Keratinocyte (primary cell): Measurements from ENCODE around the gene AP4M1. TPM values are rescaled to one million over a fixed set of nuclear protein-coding genes. Genes with fewer than 3 reads are reported as not detected.
A peak's percentile ranks its signal among the peaks of the same experiment; 100 is the strongest.

Experiments
- DNase-seq: peaks from one replicate; pipeline ENCODE4 v3.0.0-alpha.2; 2011; ENCODE audit warnings: low read depth, missing footprints, low spot score
- FAIRE-seq: peaks from 2 replicates; lab custom pipeline; 2011; peaks lifted over from hg19 to GRCh38; lab: Jason Lieb, UNC
- H2AFZ ChIP-seq: 2 replicates; pipeline ENCODE4 v1.6.0; 2012; ENCODE audit warnings: low read length, control low read depth, inconsistent platforms; ENCODE audit not compliant: control insufficient read depth
- H3K27ac ChIP-seq: 2 replicates; pipeline ENCODE4 v1.5.1; 2011; ENCODE audit warnings: low read length; ENCODE audit not compliant: control insufficient read depth, insufficient read depth
- H3K27me3 ChIP-seq: 3 replicates; pipeline ENCODE4 v1.6.0; 2011; ENCODE audit warnings: low read length; ENCODE audit not compliant: control insufficient read depth, insufficient read depth; ENCODE audit errors: extremely low read depth
- H3K36me3 ChIP-seq, 2 experiments: 2 replicates in 1 of 2; 3 replicates in 1 of 2; pipeline ENCODE4 v1.5.1; 2011; ENCODE audit warnings: low read length in 2 of 2, mild to moderate bottlenecking in 1 of 2; ENCODE audit not compliant: control insufficient read depth in 2 of 2, insufficient read depth in 2 of 2; ENCODE audit errors: extremely low read depth in 1 of 2
- H3K4me1 ChIP-seq: 3 replicates; pipeline ENCODE4 v1.5.1; 2011; ENCODE audit warnings: low read length; ENCODE audit not compliant: control insufficient read depth, insufficient read depth; ENCODE audit errors: extremely low read depth
- H3K4me2 ChIP-seq: 3 replicates; pipeline ENCODE4 v1.6.0; 2011; ENCODE audit warnings: low read depth, low read length; ENCODE audit not compliant: control insufficient read depth, insufficient read depth; ENCODE audit errors: extremely low read depth
- H3K4me3 ChIP-seq, 3 experiments: fragments of 200-600 bp in 1 of 3; sonication (generic) in 1 of 3; 2 replicates in 2 of 3; 3 replicates in 1 of 3; pipeline ENCODE4 v1.5.1; 2011 to 2016; ENCODE audit warnings: low read length in 3 of 3, mild to moderate bottlenecking in 3 of 3, control low read depth in 2 of 3, inconsistent platforms in 1 of 3, low read depth in 1 of 3, mixed read lengths in 1 of 3, mixed run types in 1 of 3, moderate library complexity in 1 of 3; ENCODE audit not compliant: control insufficient read depth in 2 of 3, insufficient read depth in 2 of 3; ENCODE audit errors: extremely low read depth in 1 of 3
- H3K79me2 ChIP-seq: 2 replicates; pipeline ENCODE4 v1.6.0; 2012; ENCODE audit warnings: low read length; ENCODE audit not compliant: control insufficient read depth, insufficient read depth
- H3K9ac ChIP-seq: 3 replicates; pipeline ENCODE4 v1.6.0; 2011; ENCODE audit warnings: low read length; ENCODE audit not compliant: control insufficient read depth, insufficient read depth; ENCODE audit errors: extremely low read depth
- H3K9me1 ChIP-seq: 3 replicates; pipeline ENCODE4 v1.6.0; 2011; ENCODE audit warnings: low read length; ENCODE audit not compliant: control insufficient read depth, insufficient read depth; ENCODE audit errors: extremely low read depth
- H3K9me3 ChIP-seq: 2 replicates; pipeline ENCODE4 v1.5.1; 2012; ENCODE audit warnings: low read depth, low read length; ENCODE audit not compliant: control insufficient read depth
- H4K20me1 ChIP-seq: 3 replicates; pipeline ENCODE4 v1.6.0; 2011; ENCODE audit warnings: low read length; ENCODE audit not compliant: control insufficient read depth, insufficient read depth; ENCODE audit errors: extremely low read depth
- EZH2 ChIP-seq: IDR thresholded peaks from one replicate; pipeline ENCODE4 v1.6.1; 2012; ENCODE audit warnings: inconsistent platforms, mild to moderate bottlenecking, low read length, moderate library complexity
- dilution Hi-C: fragments of 300-500 bp; cut with MboI; formaldehyde crosslinking; loops from one replicate; pipeline ENCODE4 v1.7.0; 2020; ENCODE audit warnings: low sequenced_read_pairs; ENCODE audit not compliant: extremely low pct_ligation_motif_present
- polyA plus RNA-seq, 5 experiments: library from polyadenylated mRNA; depleted of rRNA in 3 of 5; stranded (reverse) in 3 of 5; stranded (forward) in 1 of 5; unstranded in 1 of 5; fragments of >200 nt; gene quantifications; 1 replicate in 1 of 5; 2 replicates in 3 of 5; 3 replicates in 1 of 5; pipeline versions ENCODE4 v1.2.1 to v1.2.3, GENCODE V29; 2011 to 2012; ENCODE audit warnings: missing spikeins in 2 of 5, low read depth in 1 of 5, low replicate concordance in 1 of 5
- small RNA-seq, 3 experiments: library from RNA; depleted of rRNA; stranded (forward); fragments of <200 nt; gene quantifications; one replicate each; pipeline ENCODE3, GENCODE V24; 2012; ENCODE audit warnings: low read depth in 3 of 3, low replicate concordance in 1 of 3; ENCODE audit not compliant: insufficient read length in 3 of 3
- TF ChIP-seq, protein P1 (sequence below), 3 experiments: IDR thresholded peaks in 1 of 3; conservative IDR thresholded peaks in 1 of 3; optimal IDR thresholded peaks in 1 of 3; 2 replicates in 2 of 3; 3 replicates in 1 of 3; pipeline versions ENCODE3 to v1.5.1; 2011; ENCODE audit warnings: low read length in 3 of 3, mild to moderate bottlenecking in 3 of 3, moderate library complexity in 2 of 3, control low read depth in 1 of 3, inconsistent platforms in 1 of 3; ENCODE audit not compliant: insufficient read depth in 2 of 3; ENCODE audit errors: extremely low read depth in 1 of 3

The AP4M1 gene
- polyA plus RNA-seq, 1 donor (not counting 4 experiments of a cell fraction or from before 2014, with no cell fraction given): 14.2 TPM

DNA sequence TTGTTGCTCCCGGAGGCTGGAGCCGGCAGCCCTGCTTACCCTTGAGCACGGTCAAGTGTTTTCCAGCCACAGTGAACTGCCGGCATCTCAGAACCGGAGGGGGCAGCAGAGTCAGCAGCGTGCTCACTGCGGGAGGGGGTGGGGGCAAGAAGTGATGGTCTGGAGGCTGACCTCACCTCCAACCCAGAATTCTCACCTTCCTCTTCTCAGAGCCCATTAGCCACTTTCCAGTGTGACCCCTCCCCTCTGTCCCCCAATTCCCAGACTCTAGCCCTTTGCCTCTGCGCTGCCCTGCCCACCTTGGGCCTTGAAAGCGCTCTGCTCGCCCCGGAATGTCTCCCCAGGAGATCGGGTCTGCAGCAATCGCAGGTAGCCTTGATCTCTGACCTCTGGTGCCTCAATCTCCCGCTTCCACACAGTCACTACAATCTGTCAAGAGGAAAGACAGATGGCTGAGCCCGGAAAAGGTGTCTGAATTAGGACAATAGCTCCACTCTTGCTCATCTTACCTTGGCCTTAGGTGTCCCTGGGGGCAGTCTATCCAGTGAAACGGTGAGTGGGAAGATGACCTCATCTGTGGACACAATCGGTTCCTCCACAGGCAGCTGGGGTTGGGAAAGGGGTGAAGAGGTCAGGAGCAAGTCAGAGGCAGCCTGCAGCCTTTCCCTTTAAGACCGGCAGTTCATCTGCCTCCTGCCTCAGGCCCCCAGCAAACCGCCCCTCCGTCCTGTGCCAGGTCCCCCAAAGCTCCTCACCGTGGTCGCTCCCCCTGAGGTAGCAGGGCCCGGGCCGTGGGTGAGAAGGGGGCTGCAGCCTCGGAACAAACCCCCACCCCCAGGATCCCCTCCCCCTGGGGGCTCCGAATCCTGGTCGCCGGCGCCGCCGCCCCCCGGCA, 56.1 kb downstream of the AP4M1 start:
- Histone ChIP-seq H3K9me3 (no peaks in the 10 kb centered on the region), H3K36me3 (peaks cover 16 to 28% of the 10 kb centered on the region in 2 experiments), H3K79me2 (peaks cover 5% of the 10 kb centered on the region), H3K27me3 (no peaks in the 10 kb centered on the region), H3K9me1 (no peaks in the 10 kb centered on the region), H2AFZ (no peak overlapping the region), H3K4me1 (peaks cover 19% of the 10 kb centered on the region), H3K4me2 (peak overlapping the region; percentile 78), H3K4me3 (peak overlapping the region; percentile 63 to 91 (median 70)), H3K27ac (peak overlapping the region; percentile 13), H4K20me1 (peaks cover 7% of the 10 kb centered on the region), H3K9ac (peak overlapping the region; percentile 79)
- TF ChIP-seq, protein P1, sequence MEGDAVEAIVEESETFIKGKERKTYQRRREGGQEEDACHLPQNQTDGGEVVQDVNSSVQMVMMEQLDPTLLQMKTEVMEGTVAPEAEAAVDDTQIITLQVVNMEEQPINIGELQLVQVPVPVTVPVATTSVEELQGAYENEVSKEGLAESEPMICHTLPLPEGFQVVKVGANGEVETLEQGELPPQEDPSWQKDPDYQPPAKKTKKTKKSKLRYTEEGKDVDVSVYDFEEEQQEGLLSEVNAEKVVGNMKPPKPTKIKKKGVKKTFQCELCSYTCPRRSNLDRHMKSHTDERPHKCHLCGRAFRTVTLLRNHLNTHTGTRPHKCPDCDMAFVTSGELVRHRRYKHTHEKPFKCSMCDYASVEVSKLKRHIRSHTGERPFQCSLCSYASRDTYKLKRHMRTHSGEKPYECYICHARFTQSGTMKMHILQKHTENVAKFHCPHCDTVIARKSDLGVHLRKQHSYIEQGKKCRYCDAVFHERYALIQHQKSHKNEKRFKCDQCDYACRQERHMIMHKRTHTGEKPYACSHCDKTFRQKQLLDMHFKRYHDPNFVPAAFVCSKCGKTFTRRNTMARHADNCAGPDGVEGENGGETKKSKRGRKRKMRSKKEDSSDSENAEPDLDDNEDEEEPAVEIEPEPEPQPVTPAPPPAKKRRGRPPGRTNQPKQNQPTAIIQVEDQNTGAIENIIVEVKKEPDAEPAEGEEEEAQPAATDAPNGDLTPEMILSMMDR (optimal IDR thresholded peaks at IDR 0.05 in 1 of 3, IDR thresholded peaks at IDR 0.05 in 1 of 3, conservative IDR thresholded peaks at IDR 0.05 in 1 of 3; ENCODE audit: extremely low read depth in 1 of 3, insufficient read depth in 2 of 3, low read length in 3 of 3): peak in 1 of 3 experiments; percentile 32
- no peak for TF ChIP-seq EZH2
- FAIRE-seq: no peak
- dilution Hi-C loops: no loop called here
- no peak for DNase-seq

Small RNA genes lying within 50 kb of the gene (small RNA-seq; reads per million reads assigned to genes)
- gene MIR106B: 410 to 20,047 (median 18,698) reads per million in 3 experiments
- gene MIR25: 622 to 9,902 (median 7,645) reads per million in 3 experiments
- 257 to 5,378 (median 4,167) reads per million in 3 experiments for gene MIR93

Other genes starting within 250 kb of the AP4M1 start
- gene OR2AE1, start 224.6 kb upstream of the AP4M1 start, polyA plus RNA-seq: 0.09 TPM in 1 of 3 replicates, not detected in the others
- 17.9 to 25.5 TPM (median 19.7 TPM) in 3 replicates for gene TRIM4, start 182.1 kb upstream of the AP4M1 start, polyA plus RNA-seq
- not detected in 3 replicates for gene GJC3, start 172.0 kb upstream of the AP4M1 start, polyA plus RNA-seq
- 0.14 to 1.3 TPM (median 1.3 TPM) in 3 replicates for gene AZGP1, start 125.6 kb upstream of the AP4M1 start, polyA plus RNA-seq
- gene ZKSCAN1, start 86.0 kb upstream of the AP4M1 start, polyA plus RNA-seq: 20.6 to 26.8 TPM (median 24.7 TPM) in 3 replicates
- gene ZSCAN21, start 51.9 kb upstream of the AP4M1 start, polyA plus RNA-seq: 11.2 to 12.9 TPM (median 12.6 TPM) in 3 replicates
- 16.6 to 17.7 TPM (median 16.8 TPM) in 3 replicates for gene ZNF3, start 19.9 kb upstream of the AP4M1 start, polyA plus RNA-seq
- gene COPS6, start 12.7 kb upstream of the AP4M1 start, polyA plus RNA-seq: 144 to 184 TPM (median 171 TPM) in 3 replicates
- gene MCM7, start 246 bp upstream of the AP4M1 start, polyA plus RNA-seq: 23.7 to 60.0 TPM (median 46.8 TPM) in 3 replicates
- 4.5 to 11.7 TPM (median 7.6 TPM) in 3 replicates for gene TAF6, start 17.7 kb downstream of the AP4M1 start, polyA plus RNA-seq
- 7.7 to 9.9 TPM (median 9.8 TPM) in 3 replicates for gene CNPY4, start 18.0 kb downstream of the AP4M1 start, polyA plus RNA-seq
- 0.21 to 0.50 TPM (median 0.46 TPM) in 3 replicates for gene MBLAC1, start 25.3 kb downstream of the AP4M1 start, polyA plus RNA-seq
- gene LAMTOR4, start 47.3 kb downstream of the AP4M1 start, polyA plus RNA-seq: 99.2 to 151 TPM (median 115 TPM) in 3 replicates
- gene TRAPPC14, start 57.1 kb downstream of the AP4M1 start, polyA plus RNA-seq: 3.1 to 4.7 TPM (median 4.4 TPM) in 3 replicates
- 1.5 to 2.7 TPM (median 1.5 TPM) in 3 replicates for gene GAL3ST4, start 67.0 kb downstream of the AP4M1 start, polyA plus RNA-seq
- gene GPC2, start 75.7 kb downstream of the AP4M1 start, polyA plus RNA-seq: 0.55 to 0.81 TPM (median 0.61 TPM) in 3 replicates
- 0.10 to 0.28 TPM (median 0.15 TPM) in 3 replicates for gene STAG3, start 76.3 kb downstream of the AP4M1 start, polyA plus RNA-seq
- 0.31 to 0.41 TPM (median 0.36 TPM) in 3 replicates for gene PVRIG, start 118.3 kb downstream of the AP4M1 start, polyA plus RNA-seq
- not detected in 3 replicates for gene SPDYE3, start 206.1 kb downstream of the AP4M1 start, polyA plus RNA-seq